Activated T-helper 9 cell treated with anti-CD3 and anti-CD28 coated beads, Interleukin-2, amount 50 U/mL, for 16 hours (primary cell): ENCODE data around the gene ATP2B2.

Source experiments
- DNase-seq: peaks from one replicate; pipeline ENCODE4 v3.0.0-alpha.2; 2020; ENCODE audit warnings: low read depth

The ATP2B2 gene

GRCh38 chr3:10493202-10493589 lies 12.2 kb downstream of the ATP2B2 start:
- DNase-seq = no peak

DNA sequence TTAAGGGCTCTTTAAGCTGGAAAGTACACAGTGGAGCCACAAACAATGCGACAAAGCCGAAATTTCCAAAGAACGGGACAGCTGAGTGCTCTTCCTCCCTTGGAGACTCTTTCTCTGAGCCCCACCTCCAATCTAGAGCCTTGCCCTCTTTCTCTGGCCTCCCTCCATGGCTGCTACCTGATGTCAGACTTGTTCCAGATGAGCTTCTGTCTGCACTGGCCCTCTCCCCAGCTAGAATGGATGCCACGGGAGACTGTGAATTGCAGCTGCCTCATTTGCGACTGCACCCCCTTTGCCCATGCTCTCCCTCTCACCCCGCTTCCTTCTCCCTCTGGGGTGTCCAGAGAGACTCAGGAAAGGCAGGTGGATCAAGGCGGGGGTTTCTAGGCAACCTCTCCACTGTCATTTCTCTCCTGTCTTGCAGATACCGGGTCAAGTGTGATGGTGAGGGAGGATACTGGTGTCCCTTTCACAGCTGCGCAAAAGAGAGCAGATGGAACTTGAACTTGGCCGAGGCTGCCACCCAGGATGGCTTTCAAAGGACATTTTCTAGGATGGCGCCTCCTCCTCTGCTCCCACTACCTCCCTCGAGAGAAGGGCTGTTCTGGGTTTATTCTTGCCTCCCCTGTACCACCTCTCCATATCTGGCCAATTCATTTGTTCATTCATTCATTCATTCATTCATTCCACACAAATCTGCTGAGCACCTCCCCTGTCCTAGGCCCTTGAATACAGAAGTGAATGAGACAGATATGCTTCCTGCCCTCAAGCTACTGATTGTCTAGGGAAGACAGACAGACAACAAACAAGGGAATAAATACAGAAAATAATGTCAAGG lies 12.8 kb downstream of the ATP2B2 start:
- no peak for DNase-seq

- no peak for DNase-seq
These were observed 15.5 kb downstream of the ATP2B2 start for GRCh38 chr3:10489746-10490483.

DNA sequence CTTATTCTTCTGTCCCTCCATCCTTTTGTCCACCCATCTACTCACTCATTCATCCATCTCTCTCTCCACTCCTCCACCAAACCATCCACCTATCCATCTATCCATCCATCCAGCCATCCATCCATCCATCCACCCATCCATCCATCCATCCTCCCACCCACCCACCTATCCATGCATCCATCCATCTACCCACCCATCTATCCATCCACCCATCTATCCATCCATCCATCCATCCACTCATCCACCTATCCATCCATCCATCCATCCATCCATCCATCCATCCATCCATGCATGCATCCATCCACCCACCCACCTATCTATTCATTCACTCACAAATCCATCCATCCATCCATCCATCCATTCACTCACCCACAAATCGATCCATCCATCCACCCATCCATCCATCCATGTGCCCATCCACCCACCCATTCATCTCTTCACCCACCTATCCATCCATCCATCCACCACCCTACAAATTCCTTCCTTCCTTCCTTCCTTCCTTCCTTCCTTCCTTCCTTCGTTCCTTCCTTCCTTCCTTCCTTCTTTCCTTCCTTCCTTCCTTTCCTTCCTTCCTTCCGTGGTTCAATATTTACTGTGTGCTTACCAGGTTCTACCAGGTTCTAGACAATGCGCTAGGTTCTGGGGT lies 17.3 kb downstream of the ATP2B2 start:
- no peak for DNase-seq

DNA sequence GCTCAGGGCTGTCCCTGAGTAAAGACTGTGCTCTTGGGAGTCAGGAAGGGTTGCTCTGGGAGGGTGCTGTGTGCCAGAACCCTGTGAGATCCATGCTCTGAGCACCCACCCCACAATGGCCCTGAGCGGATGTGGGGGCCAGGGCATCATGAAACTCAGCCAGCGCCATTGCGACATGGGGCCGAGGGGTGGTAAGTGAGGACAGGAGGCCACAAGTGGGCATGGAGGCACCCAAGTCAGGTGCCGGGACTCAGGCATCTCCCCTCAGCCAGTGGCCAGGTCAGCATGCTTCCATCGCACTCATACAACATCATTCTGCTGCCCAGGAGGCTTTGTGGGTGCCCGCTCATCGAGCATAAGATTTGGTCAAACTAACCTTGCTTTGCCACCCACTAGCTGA lies 19.6 kb downstream of the ATP2B2 start:
- no peak for DNase-seq

DNA sequence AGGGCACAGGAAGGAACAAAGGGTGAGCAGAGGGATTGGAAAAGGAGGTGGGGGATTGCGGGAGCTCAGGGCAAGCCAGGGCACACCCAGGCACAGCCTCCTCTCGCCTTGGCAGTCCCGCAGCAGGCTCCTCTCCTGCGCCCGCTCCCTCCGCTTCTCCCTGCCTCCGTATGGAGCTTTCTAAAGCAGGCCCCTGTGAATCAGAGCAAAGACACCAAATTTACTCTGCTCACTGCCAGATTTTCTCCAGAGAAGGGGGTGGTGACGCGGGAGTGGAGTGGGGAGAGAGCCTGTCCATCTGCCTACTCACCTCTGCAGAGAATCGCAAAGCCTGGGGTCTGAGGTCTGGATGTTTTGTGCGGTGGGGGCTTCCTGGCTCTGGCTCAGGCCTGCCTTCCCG lies 20.0 kb downstream of the ATP2B2 start:
- no peak for DNase-seq

DNA sequence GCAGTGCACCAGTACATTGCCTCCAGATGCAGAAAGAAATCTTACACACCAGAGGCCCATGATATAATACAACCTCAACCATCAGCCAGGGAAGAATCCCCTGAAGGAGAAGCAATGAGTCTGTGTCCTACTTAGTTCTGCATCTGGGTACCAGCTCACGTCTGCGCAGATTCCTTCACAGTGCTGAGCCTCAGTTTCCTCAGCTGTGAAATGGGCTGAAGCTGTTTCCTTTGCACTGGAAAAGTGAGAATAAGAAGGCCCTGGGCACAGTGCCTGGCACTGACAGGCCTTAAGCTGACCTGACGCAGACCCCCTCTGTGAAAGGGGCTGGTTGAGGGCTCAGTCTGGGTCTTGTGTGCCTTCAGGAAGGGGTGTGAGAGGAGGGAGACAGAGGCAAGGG lies 20.7 kb downstream of the ATP2B2 start:
- no peak for DNase-seq

DNA sequence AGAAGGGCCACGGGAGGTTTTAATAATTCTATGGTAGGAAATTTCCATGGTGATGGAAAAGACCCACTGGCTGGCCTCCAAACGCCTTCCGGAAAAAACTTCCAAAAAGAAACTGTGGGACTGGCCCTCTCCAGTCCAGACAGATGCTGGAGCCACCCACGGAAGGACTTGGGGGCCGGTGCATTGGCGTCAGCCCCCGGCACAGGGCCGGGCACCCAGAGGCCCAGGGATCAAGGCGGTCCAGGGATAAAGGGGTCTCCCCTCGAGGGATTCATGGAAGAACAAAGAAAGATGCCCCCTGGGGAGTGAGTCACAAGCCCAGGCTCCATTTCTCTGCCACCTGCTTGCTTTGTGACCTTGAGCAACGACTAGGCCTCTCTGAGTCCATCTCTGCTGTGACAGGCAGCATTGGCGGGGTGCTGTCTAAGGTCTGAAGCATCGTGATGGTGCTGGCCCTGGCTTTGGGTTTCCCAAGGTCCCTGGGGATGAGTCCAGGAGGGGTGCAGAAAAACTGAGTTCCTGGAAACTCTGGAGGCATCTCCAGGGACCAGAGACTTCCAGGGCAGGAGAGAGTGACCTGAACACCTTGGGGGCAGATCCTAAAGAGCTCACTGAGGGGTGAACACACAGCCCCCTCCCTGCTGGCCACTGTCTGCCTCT lies 21.6 kb downstream of the ATP2B2 start:
- DNase-seq = no peak

DNA sequence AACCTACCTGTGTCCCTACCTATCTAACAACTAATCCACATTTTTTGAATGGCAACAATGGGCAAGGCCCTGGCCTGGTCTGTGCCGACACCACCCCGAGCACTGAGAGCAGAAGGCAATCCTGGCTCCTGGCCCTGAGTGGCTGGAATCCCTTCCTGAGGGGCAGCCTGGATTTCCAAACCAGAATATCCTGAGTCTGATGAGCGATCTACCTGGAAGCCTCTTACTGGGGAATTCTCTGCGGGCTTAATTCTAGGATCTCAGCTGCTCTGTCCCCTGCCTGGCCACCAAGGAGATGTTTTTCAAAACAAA lies 22.1 kb downstream of the ATP2B2 start:
- no peak for DNase-seq

- DNase-seq = no peak
These were observed 22.6 kb downstream of the ATP2B2 start for GRCh38 chr3:10482631-10483363.

GRCh38 chr3:10480871-10481378 lies 24.5 kb downstream of the ATP2B2 start:
- no peak for DNase-seq

- DNase-seq = no peak
These were observed 26.1 kb downstream of the ATP2B2 start for GRCh38 chr3:10479311-10479710.

DNA sequence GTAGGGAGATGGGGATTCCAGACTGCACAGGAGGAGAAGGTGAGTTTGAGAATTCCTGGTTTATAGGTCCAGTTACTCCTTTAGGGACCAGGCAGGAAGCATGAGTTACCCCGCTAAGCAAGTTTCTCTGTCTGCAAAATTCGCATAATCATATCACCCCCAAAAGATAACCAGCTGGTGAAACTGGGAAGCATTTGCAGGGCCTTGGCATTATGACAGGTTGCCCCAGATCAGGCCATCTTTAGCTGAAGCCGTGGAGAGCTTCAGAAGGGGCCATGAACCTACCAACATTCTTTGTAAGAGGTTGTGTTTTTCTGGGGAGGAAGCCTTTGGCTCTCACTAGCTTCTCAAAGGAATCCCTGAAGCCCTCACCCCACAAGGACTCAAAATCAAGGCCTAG lies 29.4 kb downstream of the ATP2B2 start:
- DNase-seq = no peak

GRCh38 chr3:10474847-10475246 lies 30.5 kb downstream of the ATP2B2 start:
- DNase-seq = no peak

GRCh38 chr3:10474275-10474646 lies 31.1 kb downstream of the ATP2B2 start:
- DNase-seq = no peak

DNA sequence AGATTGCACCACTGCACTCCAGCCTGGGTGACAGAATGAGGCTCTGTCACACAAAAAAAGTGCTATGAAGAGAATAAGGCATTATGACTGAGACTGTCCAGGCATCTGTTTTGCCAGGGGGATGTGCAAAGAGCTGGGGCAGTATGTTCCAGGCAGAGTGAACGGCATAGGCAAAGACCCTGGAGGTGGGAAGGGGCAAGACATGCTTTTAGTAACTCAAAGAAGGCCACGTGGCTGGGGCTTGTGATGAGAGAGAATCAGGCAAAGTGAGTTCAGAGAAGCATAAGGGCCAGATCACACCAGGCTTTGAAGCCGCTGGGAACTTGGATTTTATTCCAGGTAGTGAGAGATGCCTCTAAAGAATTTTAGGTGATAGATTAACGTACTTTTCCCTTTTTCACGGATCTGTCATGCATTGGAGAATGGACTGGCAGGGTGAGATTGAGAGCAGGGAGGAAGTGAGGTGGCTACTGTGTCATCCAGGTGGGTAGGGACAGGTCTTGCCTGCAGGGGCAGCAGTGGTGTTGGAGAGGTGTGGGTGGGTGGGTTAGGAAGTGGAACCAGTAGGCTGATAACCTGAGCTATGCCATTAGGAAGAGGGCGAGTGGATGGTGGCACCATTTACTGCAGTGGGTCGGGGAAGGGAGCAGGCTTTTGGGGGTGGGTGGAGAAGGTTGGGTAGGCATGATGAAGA lies 31.7 kb downstream of the ATP2B2 start:
- DNase-seq = no peak

GRCh38 chr3:10472877-10473440 lies 32.4 kb downstream of the ATP2B2 start:
- no peak for DNase-seq

DNA sequence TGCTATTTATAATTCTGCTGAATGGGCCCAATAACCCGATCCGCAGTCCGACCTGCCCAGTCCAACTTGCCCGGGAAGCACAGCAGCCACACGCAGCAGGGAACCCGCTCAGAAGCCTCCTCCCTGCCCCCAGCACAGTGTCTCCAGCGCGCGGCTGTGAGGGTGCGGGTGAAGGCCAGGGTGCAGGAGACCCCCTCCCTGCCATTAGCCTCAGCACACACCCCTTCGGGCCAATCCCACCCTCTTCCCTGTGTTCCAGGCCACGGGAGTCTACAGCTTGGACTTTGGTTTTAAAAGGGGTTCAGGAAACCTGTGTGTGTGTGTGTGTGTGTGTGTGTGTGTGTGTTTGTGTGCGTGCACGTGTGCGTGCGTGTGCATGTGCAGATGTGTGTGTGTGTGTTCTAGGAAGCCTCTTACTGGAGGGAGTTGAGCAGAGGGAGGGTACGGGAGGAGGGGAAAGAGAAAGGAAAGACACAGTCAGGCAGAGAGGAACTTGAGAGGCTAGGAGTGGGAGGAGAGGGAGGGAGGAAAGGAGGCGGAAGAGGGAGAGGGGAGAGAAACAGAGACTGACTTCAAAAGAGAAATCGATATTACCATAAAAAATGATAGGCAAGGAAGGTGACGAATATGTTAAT lies 34.2 kb downstream of the ATP2B2 start:
- no peak for DNase-seq

- no peak for DNase-seq
These were observed 35.0 kb downstream of the ATP2B2 start for GRCh38 chr3:10470120-10471053.
